Smooth muscle cell of trachea (primary cell): ENCODE results near the gene SNX3. TPM values are rescaled to one million over a fixed set of nuclear protein-coding genes. Genes with fewer than 3 reads are reported as not detected.

Experiments
- total RNA-seq: library from RNA; depleted of rRNA; stranded (reverse); fragments of >200 nt; gene quantifications from 2 replicates; pipeline ENCODE4 v1.2.1, GENCODE V29; 2014

Gene SNX3
- 203 and 256 TPM in 2 replicates for total RNA-seq

GRCh38 chr6:108260809-108261569, at the start of gene SNX3:
SNX3 (minus strand) TSS chr6:108261040; CDS start chr6:108260921, 119 bp downstream.

DNA sequence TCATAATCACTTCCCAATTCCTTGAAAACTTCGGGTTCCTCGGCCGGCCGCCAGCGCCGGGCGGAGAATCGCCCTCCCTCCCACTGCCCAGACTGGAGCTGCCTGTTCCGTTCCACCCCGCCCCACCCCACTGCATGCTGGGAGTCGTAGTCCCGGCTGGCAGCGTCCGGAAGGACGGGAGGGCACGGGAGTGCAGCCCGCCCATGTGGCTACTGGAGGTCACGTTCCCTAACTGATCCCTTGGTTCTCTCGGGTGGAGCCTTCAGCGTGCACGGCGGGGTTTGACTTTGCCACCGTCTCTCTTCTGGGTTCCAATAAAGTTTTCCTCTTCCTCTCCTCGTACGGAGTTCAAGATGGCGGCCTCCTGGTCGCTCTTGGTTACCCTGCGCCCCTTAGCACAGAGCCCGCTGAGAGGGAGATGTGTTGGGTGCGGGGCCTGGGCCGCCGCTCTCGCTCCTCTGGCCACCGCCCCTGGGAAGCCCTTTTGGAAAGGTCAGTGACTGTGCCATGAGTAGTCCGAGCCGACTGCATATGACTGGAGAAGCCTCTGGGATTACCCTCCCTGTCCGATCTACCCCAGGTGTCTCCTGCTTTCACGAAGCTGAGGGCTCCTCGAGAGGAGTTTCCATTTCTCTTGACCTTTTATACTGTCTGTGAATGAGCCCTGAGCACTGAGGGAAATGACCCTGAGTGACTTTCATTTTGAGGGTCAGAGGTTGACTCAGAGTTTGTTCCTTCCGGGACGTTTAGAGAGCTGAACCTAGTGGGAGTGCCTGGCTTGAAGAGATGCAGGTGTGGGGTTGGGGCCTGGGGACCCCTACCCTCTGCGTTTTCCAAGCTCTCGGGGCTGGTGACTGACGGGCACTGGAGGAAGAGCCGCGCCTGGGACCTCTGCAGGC, 34.1 kb upstream of the SNX3 start, which contains the start of gene AFG1L:
Gene AFG1L (plus strand): TSS at position 328 of the 899 bp plus-strand sequence. CDS start 26 bp downstream, at position 354.

DNA sequence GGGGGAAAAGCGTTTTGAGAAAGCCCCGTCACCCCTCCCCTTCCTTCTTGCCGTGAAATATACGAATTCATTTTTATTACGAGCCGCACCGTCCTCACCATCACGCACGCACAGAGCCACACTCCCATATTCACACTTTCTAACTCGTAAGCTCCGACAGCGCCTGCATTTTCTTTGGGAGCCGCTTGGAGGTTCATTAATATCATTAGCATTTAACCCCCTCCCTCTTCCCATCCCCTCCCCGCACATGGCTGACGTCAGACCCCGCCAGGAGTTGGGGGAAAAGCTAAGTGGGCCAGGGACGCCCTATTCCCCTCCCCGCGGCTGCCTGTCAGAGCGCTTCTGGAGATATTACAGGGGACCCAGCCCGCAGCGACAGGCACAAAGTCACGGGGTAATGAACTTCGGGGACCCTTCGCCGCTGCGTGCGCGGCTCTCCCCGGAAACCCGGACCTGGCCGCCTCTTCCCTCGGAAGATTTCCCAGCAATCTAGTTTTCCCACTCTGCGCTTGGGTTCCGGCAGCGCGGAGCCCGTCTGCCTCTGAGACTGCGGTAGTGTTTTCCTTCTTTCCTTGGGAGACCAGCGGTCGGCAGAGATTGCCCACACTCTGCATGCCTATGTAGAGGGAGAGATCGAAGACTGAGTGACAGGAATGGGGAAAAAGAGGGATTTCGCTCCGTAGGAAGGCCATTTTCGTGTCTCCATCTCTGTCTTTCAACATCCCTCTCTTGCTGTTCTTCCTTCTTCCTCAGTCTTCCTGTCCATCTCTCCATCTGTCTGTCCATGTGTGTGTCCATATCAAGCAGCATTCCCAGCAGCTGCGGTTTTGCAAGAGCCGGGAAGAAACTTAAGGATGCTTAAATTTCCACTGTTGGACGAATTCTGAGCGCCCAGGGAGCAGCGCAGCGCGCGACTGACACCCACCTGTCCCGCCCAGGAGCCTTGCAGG, 94.9 kb downstream of the SNX3 start, which contains the start of gene NR2E1:
Gene NR2E1 (plus strand): TSS at position 309 of the 950 bp plus-strand sequence. CDS start 744 bp downstream, outside the sequence.

Other genes with a start within 250 kb of the SNX3 start
- 22.0 and 51.8 TPM in 2 replicates for gene OSTM1, start 186.3 kb downstream of the SNX3 start, total RNA-seq
- gene NR2E1, start 95.0 kb downstream of the SNX3 start, total RNA-seq = not detected in 2 replicates
- 3.8 and 5.7 TPM in 2 replicates for gene AFG1L, start 34.0 kb upstream of the SNX3 start, total RNA-seq